Measurements from ENCODE around the gene PNRC1.
"Not testable (repeated sequence)": the region's sequence is repeated elsewhere in the genome, so short reads cannot be mapped to it uniquely, and the experiment has no call there.

Gene PNRC1

GRCh38 chr6:89116702-89117101, 36.2 kb downstream of the PNRC1 start:
- no peak for DNase-seq

DNA sequence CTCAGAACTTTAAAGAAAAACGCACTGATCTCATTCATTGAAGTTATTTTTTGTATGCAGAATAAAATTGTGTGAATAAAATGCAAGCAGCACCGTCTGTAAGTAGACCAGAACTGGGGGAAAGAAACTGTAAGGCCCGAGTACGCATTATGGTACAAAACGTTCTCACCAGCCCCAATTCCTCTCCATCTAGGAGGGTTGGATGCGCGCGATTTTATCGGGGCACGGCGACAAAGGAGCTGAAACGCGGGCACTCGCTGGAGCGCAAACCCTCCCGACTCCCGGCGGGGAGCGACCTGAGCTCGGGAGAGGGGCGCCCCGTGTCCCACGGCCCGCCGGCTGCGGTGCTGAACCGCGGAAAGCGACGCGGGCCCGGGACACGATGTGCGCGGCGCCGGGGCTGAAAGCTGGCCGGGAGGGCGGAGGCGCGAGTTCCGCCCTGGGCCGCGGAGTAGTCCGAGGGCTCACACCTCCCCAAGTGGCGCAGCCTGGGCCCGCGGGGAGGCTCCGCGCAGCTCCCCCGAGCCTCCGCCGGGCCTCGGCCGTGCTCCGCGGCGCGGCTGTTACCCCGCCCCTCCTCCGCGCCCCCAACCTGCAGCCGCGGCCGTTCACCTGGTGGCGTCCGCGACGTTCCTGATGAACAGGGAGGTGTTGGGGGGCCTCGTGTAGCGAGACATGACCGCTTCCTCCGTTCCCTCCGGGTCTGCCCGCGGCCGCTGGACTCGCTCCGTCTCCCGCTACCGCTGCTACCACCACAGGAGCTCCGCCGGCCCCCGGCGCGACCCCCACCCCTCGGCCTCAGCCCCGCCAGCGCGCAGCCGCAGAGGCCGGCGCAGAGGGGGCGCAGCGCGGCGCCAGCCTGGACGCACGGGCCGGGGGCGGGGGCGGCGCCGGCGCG, 36.9 kb downstream of the PNRC1 start, which contains the start of gene SRSF12:
Gene SRSF12 (minus strand): TSS at position 861 of the 898 bp plus-strand sequence. CDS start 184 bp downstream, at position 677.
- peak; percentile 26 for DNase-seq

DNA sequence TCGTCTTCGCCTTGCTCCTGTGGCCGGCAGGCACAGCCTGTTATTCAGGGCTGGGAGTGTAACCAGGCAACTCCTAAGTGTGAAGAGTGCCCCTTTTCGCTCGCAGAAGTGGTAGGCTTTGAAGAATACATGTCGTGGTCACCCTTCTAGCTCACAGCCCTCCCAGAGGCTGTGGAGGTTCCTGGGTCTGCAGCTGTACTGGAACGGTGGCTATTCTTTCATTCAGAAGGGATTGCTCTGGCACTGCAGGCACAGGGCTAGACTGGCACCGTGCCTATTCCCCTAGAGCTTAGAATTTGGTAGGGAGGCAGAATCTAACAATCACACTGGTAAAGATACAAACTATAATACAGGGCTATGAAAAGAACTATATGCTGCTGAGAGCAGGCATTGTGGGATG, 38.4 kb downstream of the PNRC1 start:
- no peak for DNase-seq

DNA sequence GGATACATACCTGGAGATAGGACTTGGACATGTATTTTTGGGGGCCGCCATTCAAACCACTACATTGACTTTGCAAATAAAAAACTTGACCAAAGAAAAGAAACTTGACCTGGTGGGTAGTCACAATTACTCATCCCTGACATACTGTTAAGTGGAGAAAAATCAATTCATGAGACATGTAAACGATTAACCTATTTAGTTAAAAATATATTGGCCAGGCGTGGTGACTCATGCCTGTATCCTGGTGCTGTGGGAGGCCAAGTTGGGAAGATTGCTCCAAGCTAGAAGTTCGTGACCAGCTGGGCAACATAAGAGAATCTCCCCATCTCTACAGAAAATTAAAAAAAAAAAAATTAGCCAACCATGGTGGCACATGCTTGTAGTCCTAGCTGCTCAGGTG, 39.8 kb downstream of the PNRC1 start:
- no peak for DNase-seq

DNA sequence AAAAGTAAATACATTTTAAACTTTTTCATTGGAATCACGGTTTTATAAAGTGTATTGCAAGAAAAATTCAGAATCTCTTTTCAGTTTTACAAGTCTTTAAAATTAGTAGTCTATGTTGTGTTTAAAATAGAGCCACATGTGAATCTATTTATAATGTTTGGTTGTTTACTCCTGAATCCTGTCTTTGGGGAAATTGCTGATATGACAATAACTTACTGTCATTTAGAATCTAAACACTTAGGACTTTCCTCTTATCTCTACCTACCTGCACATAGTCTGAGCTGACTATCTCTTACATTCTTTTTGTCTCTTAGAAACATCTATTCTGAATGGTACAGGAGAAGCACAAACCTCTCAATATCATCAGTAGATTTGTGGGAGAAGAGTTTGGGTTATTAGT, 41.4 kb downstream of the PNRC1 start:
- DNase-seq: no peak

- DNase-seq: no peak
Measured at GRCh38 chr6:89122625-89123024, 42.1 kb downstream of the PNRC1 start.

DNA sequence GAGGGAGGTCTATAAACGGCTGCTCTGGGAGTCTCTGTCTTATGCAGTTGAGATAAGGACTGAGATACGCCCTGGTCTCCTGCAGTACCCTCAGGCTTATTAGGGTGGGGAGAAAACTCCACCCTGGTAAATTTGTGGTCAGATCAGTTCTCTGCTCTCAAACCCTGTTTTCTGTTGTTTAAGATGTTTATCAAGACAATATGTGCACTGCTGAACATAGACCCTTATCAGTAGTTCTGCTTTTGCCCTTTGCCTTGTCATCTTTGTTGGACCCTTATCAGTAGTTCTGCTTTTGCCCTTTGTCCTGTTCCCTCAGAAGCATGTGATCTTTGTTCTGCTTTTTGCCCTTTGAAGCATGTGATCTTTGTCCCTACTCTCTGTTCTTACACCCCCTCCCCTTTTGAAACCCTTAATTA, 47.7 kb downstream of the PNRC1 start:
- DNase-seq: not testable (repeated sequence)

- DNase-seq: no peak
Measured at GRCh38 chr6:89131599-89131998, 51.0 kb downstream of the PNRC1 start.

DNA sequence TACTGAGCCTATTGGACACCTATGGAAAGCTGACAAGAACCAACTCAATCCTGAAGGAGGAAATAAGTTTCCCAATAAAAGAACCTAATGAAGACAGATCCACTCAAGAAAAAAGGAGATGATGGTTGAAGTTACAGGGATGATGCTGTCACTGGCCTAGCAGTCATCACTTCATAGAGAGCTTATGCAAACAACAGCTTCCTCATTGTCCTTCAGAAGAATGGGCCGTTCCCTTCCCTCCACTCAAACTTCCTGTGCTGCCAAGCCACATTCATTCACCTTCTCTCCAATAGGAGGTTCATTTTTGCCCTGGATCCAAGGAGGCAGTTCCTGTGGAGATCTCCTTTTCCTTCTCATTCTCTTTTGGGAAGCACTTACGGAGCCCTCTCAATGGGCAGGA, 51.5 kb downstream of the PNRC1 start:
- DNase-seq: no peak

- no peak for DNase-seq
Measured at GRCh38 chr6:89133981-89134380, 53.4 kb downstream of the PNRC1 start.

DNA sequence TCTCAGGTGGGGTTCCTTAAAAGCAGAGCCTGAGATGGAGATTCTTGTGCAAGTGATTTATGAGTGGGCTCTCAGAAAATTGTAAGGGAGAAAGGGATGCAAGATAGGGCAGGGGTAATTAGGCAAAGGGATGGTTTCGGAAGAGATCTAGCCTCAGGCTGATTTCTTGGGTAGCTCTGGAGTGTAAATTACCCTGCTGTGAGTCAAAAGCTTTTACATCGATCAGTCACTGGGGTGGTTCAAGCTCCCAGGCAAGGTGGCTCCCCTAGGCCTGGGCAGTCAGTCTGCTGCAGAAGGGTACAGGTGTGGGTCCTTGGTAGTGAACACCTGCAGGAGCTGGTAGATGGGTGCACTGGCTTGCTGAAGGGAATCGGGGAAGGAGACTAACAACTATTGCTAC, 54.2 kb downstream of the PNRC1 start:
- DNase-seq: no peak

All from activated CD4-positive, alpha-beta T cell treated with anti-CD3 and anti-CD28 coated beads, Interleukin-2, amount 50 U/mL, for 1 hour (primary cell).